SKM-1 treated with dmso at 0.1 percent for 144 hours (cell line): Measurements from ENCODE around the gene SLC4A7.

Experiments used
- DNase-seq: peaks from one replicate; lab custom pipeline; 2025; ENCODE audit not compliant: unreplicated experiment; lab: John Stamatoyannopoulos, UW

Gene SLC4A7

GRCh38 chr3:27326629-27327545 is 157.3 kb downstream of the SLC4A7 start:
- no peak for DNase-seq

GRCh38 chr3:27326202-27326601 is 158.0 kb downstream of the SLC4A7 start:
- no peak for DNase-seq

- DNase-seq: no peak
Measured at GRCh38 chr3:27325419-27325818, 158.8 kb downstream of the SLC4A7 start.

- no peak for DNase-seq
Measured at GRCh38 chr3:27324686-27325085, 159.5 kb downstream of the SLC4A7 start.

GRCh38 chr3:27323087-27323570 is 161.1 kb downstream of the SLC4A7 start:
- no peak for DNase-seq
